Measurements from ENCODE around the gene AK4.

- TF ChIP-seq CTCF (IDR thresholded peaks at IDR 0.05; ENCODE audit: low read depth, low read length, poor library complexity, severe bottlenecking) = no peak
- no peak for TF ChIP-seq EZH2phosphoT487 (IDR thresholded peaks at IDR 0.05; ENCODE audit: borderline replicate concordance, low read length)
Observed at GRCh38 chr1:65164633-65165032, 16.6 kb downstream of the AK4 start.

Measured in DOHH2 (cell line).